Astrocyte of the spinal cord (primary cell): Measurements from ENCODE around the gene PCDHGA9.
"Not testable (repeated sequence)": the region's sequence is repeated elsewhere in the genome, so short reads cannot be mapped to it uniquely, and the experiment has no call there.

ENCODE experiments used
- DNase-seq: peaks from one replicate; pipeline ENCODE4 v3.0.0; 2011; ENCODE audit warnings: low read depth, low spot score
- H3K4me3 ChIP-seq: 2 replicates; pipeline ENCODE4 v1.5.1; 2011; ENCODE audit warnings: low read depth, mild to moderate bottlenecking, low read length, moderate library complexity
- in situ Hi-C: cut with HindIII; loops from 2 replicates; pipeline ENCODE4 v1.10.0; 2017; ENCODE audit warnings: low sequenced_read_pairs
- TF ChIP-seq, protein P1 (sequence below): IDR thresholded peaks from 2 replicates; pipeline ENCODE4 v1.5.1; 2012; ENCODE audit warnings: low read depth, mild to moderate bottlenecking, low read length, inconsistent platforms

Gene PCDHGA9

DNA sequence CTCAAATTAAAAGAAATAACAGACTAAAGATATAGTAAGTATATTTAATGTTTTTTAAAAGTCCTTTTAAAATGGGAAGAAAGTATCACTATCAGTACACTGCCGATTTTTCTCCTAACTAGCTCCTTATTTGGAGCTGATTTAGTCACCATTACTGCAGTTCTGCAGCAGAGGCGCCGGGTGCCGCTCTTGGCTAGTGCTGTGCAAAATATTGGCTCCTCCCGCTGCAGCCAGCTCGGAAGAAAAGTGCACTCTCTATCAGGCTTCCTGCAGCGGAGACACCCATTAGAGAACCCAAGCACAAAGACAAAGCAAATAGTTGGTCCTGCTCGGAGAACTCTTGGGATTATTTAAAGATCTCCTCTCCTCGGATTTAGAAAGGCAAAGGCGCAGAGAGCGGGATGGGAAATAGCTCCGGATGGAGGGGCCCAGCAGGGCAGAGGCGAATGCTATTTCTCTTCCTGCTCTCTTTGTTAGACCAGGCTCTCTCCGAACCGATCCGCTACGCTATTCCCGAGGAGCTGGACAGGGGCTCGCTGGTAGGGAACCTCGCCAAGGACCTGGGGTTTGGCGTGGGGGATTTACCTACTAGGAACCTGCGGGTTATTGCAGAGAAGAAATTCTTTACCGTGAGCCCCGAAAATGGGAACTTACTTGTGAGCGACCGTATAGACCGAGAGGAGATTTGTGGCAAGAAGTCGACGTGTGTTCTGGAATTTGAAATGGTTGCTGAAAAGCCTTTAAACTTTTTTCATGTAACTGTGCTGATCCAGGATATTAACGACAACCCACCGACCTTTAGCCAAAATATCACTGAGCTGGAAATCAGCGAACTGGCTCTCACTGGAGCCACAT, 32.4 kb upstream of the PCDHGA9 start, which contains the start of gene PCDHGB3:
TSS of gene PCDHGB3 (plus strand) at position 249 of the 855 bp plus-strand sequence. CDS start at position 402, 153 bp downstream.
- H3K4me3 ChIP-seq, result peak within 1 kb of the TSS; percentile 38
- in situ Hi-C loops, result no loop called here
- DNase-seq, result peak; percentile 68
- TF ChIP-seq, protein P1, sequence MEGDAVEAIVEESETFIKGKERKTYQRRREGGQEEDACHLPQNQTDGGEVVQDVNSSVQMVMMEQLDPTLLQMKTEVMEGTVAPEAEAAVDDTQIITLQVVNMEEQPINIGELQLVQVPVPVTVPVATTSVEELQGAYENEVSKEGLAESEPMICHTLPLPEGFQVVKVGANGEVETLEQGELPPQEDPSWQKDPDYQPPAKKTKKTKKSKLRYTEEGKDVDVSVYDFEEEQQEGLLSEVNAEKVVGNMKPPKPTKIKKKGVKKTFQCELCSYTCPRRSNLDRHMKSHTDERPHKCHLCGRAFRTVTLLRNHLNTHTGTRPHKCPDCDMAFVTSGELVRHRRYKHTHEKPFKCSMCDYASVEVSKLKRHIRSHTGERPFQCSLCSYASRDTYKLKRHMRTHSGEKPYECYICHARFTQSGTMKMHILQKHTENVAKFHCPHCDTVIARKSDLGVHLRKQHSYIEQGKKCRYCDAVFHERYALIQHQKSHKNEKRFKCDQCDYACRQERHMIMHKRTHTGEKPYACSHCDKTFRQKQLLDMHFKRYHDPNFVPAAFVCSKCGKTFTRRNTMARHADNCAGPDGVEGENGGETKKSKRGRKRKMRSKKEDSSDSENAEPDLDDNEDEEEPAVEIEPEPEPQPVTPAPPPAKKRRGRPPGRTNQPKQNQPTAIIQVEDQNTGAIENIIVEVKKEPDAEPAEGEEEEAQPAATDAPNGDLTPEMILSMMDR, result peak; percentile 57

DNA sequence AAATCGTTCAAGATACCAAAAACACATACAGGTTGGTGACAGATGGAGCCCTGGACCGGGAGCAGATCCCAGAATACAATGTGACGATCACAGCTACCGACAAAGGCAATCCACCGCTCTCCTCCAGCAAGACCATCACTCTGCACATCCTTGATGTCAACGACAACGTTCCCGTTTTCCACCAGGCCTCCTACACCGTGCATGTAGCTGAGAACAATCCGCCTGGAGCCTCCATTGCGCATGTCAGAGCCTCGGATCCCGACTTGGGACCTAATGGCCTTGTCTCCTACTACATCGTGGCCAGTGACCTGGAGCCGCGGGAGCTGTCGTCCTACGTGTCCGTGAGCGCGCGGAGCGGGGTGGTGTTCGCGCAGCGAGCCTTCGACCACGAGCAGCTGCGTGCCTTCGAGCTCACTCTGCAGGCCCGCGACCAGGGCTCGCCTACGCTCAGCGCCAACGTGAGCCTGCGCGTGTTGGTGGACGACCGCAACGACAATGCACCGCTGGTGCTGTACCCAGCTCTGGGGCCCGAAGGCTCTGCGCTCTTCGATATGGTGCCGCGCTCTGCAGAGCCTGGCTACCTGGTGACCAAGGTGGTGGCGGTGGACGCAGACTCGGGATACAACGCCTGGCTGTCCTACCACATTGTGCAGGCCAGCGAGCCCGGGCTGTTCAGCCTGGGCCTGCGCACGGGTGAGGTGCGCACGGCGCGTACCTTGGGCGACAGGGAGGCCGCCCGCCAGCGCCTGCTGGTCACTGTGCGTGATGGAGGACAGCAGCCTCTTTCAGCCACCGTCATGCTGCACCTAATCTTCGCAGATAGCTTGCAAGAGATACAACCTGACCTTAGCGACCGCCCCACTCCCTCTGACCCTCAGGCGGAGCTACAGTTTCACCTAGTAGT, 30.8 kb upstream of the PCDHGA9 start:
- no peak overlapping the region for H3K4me3 ChIP-seq
- in situ Hi-C loops, result no loop called here
- TF ChIP-seq, protein P1, result no peak

DNA sequence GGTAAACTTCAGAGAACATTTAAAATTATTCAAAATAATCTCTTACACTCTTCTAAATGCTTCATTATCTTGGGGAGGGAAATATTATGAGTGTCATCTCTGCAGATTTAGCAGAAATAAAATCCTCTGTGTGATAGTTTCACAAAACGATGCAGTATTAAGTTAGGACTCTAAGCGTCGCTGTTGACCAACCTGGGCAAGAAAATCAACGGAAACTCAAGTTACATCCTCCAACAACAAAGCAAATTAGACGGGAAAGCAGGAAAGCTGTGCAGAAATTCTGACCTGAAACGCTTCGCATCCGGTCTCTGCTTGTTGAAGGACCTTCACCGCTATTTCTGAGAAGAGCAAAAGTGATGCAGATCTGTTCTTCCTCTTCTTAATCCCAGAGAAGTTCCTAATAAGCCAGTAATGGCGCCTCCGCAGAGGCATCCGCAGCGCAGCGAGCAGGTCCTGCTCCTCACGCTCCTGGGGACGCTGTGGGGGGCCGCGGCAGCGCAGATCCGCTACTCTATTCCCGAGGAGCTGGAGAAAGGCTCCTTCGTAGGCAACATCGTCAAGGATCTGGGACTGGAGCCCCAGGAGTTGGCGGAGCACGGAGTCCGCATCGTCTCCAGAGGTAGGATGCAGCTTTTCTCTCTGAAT, 28.8 kb upstream of the PCDHGA9 start, which contains the start of gene PCDHGA6:
TSS of gene PCDHGA6 (plus strand) at position 219 of the 645 bp plus-strand sequence. CDS start at position 412, 193 bp downstream.
- peak within 1 kb of the TSS; percentile 38 for H3K4me3 ChIP-seq

More for the DNA sequence above, 30.8 kb upstream of the PCDHGA9 start:
- DNase-seq, result no peak

DNA sequence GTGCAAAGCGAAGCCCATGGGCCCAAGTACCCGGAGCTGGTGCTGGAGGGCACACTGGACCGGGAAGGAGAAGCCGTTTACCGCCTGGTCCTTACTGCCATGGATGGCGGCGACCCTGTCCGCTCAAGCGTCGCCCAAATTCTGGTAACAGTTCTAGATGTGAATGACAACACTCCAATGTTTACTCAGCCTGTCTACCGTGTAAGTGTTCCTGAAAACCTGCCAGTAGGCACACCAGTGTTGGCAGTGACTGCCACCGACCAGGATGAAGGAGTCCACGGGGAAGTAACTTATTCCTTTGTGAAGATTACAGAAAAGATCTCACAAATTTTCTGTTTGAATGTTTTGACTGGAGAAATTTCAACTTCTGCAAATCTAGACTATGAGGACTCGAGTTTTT, 28.0 kb upstream of the PCDHGA9 start:
- TF ChIP-seq, protein P1, result no peak
- H3K4me3 ChIP-seq, result no peak overlapping the region
- no peak for DNase-seq
- in situ Hi-C loops, result no loop called here

More for the DNA sequence above, 28.8 kb upstream of the PCDHGA9 start, which contains the start of gene PCDHGA6:
- TF ChIP-seq, protein P1, result peak; percentile 58
- peak; percentile 48 for DNase-seq
- in situ Hi-C loops, result no loop called here

DNA sequence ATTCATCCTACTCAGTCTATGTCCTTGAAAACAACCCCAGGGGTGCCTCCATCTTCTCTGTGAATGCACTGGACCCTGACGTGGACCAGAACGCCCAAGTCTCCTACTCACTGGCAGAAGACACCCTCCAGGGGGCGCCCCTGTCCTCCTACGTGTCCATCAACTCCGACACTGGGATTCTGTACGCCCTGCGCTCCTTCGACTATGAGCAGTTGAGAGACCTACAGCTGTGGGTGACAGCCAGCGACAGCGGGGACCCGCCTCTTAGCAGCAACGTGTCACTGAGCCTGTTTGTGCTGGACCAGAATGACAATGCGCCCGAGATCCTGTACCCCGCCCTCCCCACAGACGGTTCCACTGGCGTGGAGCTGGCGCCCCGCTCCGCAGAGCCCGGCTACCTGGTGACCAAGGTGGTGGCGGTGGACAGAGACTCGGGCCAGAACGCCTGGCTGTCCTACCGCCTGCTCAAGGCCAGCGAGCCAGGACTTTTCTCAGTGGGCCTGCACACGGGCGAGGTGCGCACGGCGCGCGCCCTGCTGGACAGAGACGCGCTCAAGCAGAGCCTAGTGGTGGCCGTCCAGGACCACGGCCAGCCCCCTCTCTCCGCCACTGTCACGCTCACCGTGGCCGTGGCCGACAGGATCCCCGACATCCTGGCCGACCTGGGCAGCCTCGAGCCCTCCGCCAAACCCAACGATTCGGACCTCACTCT, 27.0 kb upstream of the PCDHGA9 start:
- H3K4me3 ChIP-seq, in situ Hi-C loops, DNase-seq: not testable (repeated sequence)

DNA sequence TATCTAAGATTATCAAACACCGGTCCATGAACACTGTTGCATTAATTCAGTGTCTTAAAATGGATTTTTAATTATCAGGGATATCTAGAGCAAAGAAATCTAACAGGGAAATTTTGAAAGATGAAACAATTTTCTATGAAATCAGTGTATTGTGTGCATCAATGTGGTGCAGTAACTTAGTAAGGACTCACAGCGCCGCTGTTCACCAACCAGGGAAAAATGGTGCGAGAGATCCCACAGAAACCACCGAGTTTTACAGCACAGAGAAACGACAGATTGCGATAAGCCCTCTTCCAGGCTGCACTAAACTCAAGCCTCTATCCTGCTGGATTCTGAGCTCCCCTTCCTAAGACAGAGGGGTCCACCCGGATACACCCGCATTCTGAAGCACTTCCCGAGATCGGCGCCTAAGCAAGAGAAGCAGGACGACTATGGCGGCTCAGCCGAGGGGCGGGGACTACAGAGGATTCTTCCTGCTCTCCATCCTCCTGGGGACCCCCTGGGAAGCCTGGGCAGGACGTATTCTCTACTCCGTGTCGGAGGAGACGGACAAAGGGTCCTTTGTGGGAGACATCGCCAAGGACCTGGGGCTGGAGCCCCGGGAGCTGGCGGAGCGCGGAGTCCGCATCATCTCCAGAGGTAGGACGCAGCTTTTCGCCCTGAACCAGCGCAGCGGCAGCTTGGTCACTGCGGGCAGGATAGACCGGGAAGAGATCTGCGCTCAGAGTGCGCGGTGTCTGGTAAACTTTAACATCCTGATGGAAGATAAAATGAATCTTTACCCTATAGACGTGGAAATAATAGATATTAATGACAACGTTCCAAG, 19.9 kb upstream of the PCDHGA9 start, which contains the start of gene PCDHGA7:
TSS of gene PCDHGA7 (plus strand) at position 274 of the 826 bp plus-strand sequence. CDS start at position 432, 158 bp downstream.
- DNase-seq, result peak; percentile 56
- in situ Hi-C loops, result no loop called here
- TF ChIP-seq, protein P1, result peak; percentile 59
- H3K4me3 ChIP-seq, result peak within 1 kb of the TSS; percentile 46
